ENCODE data around the gene PTGER1. TPM values are rescaled to one million over a fixed set of nuclear protein-coding genes. Genes with fewer than 3 reads are reported as not detected.

PTGER1 gene
- total and polyA plus RNA-seq, 2 of the 8 experiments (the other 6 are each of a cell fraction or from before 2014, with no cell fraction given): 0.20 to 0.41 TPM

GRCh38 chr19:14477418-14478112 lies 2.4 kb upstream of the PTGER1 start:
- H4K20me1 ChIP-seq (replicated peaks in 1 of 2; ENCODE audit: control insufficient read depth in 1 of 2, insufficient read depth in 2 of 2, low read length in 2 of 2): peaks cover 0 to 8% of the 10 kb centered on the region in 2 experiments
- no peak overlapping the region for H3K23ac ChIP-seq (ENCODE audit: insufficient read length)
- no peak overlapping the region for H2AFZ ChIP-seq (ENCODE audit: low read length)
- no peak overlapping the region for H2BK5ac ChIP-seq (ENCODE audit: low read depth, low read length)
- no peak overlapping the region for H2BK12ac ChIP-seq (ENCODE audit: low read depth, low read length)
- H3K27ac ChIP-seq (ENCODE audit: low read depth, low read length): no peak overlapping the region; the same call in 1 of the 2 replicates
- no peaks in the 10 kb centered on the region for H3K27me3 ChIP-seq (replicated peaks in 1 of 4; ENCODE audit: control insufficient read depth in 3 of 4, extremely low read depth in 1 of 4, insufficient read depth in 3 of 4, low read length in 3 of 4)
- no peak overlapping the region for H4K8ac ChIP-seq (ENCODE audit: extremely low read depth, insufficient read depth, low read length)
- H3K4me1 ChIP-seq (replicated peaks in 1 of 4; ENCODE audit: control insufficient read depth in 3 of 4, insufficient read depth in 4 of 4, low read length in 3 of 4): peaks cover 0 to 33% (median 18%) of the 10 kb centered on the region in 4 experiments; a peak in 6 of 7 replicates
- H3K14ac ChIP-seq (ENCODE audit: insufficient read length): no peak overlapping the region
- 84% methylated on average over 9 of the region's 10 CpGs; no CpG with 5 or more reads in 1 of the 2 experiments for WGBS, 2 experiments (ENCODE audit: extremely low coverage in 1 of 2, insufficient coverage in 1 of 2, insufficient read length in 1 of 2, insufficient replicate concordance in 2 of 2, low coverage in 1 of 2, low lambda C conversion rate in 2 of 2, missing lambda C conversion rate in 1 of 2)
- H3K23me2 ChIP-seq (ENCODE audit: low read depth, low read length): peaks cover under 1% of the 10 kb centered on the region
- H3K79me1 ChIP-seq (ENCODE audit: low read depth, low read length): no peaks in the 10 kb centered on the region
- ChIA-PET POLR2A (ENCODE audit: partially characterized antibody) (interaction anchor here (1.2 kb wide), 1 partner anchor 15 kb away, joined by 3 read pairs; no protein-coding TSS in a partner anchor), CTCF (ENCODE audit: partially characterized antibody) (interaction anchor here (0.6 to 4.7 kb wide), 7 partner anchors 10 to 894 kb away, joined by 3 to 34 read pairs (median 4); no protein-coding TSS in a partner anchor)
- no peak overlapping the region for H2AK5ac ChIP-seq (ENCODE audit: low read depth, low read length)
- no peak overlapping the region for H2BK20ac ChIP-seq (ENCODE audit: low read length)
- no peak for TF ChIP-seq E2F6 (IDR thresholded peaks at IDR 0.05)
- TF ChIP-seq GABPA (IDR thresholded peaks at IDR 0.05; ENCODE audit: borderline replicate concordance, insufficient read depth, low read length): no peak
- H3K4ac ChIP-seq (replicated peaks; ENCODE audit: insufficient read length, low read depth, low read length): no peak overlapping the region
- no peak overlapping the region for H4K91ac ChIP-seq (replicated peaks; ENCODE audit: insufficient read length, low read length)
- H3K9me3 ChIP-seq (ENCODE audit: insufficient read depth in 2 of 2, low read depth in 1 of 2, low read length in 1 of 2): no peaks in the 10 kb centered on the region
- H2BK120ac ChIP-seq (replicated peaks; ENCODE audit: low read depth, low read length): no peak overlapping the region
- no peak overlapping the region for H4K5ac ChIP-seq (ENCODE audit: insufficient read length, low read depth, low read length)
- DNase-seq (ENCODE audit: low read depth in 1 of 2, low spot score in 2 of 2) (no peak), FAIRE-seq (no peak)
- H3K9ac ChIP-seq (replicated peaks in 1 of 4; ENCODE audit: extremely low read depth in 1 of 4, low read depth in 3 of 4, low read length in 3 of 4): no peak overlapping the region
- peaks cover 5 to 14% (median 10%) of the 10 kb centered on the region in 4 experiments; a peak in 6 of 8 replicates for H3K36me3 ChIP-seq (ENCODE audit: control insufficient read depth in 2 of 4, insufficient read depth in 4 of 4, low read length in 3 of 4)
- no peak overlapping the region for H3K4me2 ChIP-seq (ENCODE audit: insufficient read depth in 1 of 2, low read depth in 2 of 2, low read length in 2 of 2)
- H3K79me2 ChIP-seq (ENCODE audit: control insufficient read depth in 1 of 2, insufficient read depth in 2 of 2, low read length in 2 of 2): no peaks in the 10 kb centered on the region
- H3K18ac ChIP-seq (ENCODE audit: extremely low read depth, low read length): no peak overlapping the region
- H3K56ac ChIP-seq (replicated peaks; ENCODE audit: insufficient read length, low read depth, low read length): no peak overlapping the region
- H2BK15ac ChIP-seq (ENCODE audit: low read length): no peak overlapping the region
- H3K4me3 ChIP-seq (ENCODE audit: extremely low read depth in 1 of 4, insufficient read depth in 2 of 4, low read depth in 3 of 4, low read length in 4 of 4): no peak overlapping the region
